Measurements from ENCODE around the gene ITGA6.

ITGA6 gene

GRCh38 chr2:172427256-172427989 is at the start of gene ITGA6:
ITGA6 (plus strand) TSS chr2:172427586.
- in situ Hi-C loops (cut with HindIII; ENCODE audit: low sequenced_read_pairs) = no loop called here

GRCh38 chr2:172380436-172381274 is 46.7 kb upstream of the ITGA6 start:
- in situ Hi-C loops (cut with HindIII; ENCODE audit: low sequenced_read_pairs) = no loop called here

- in situ Hi-C loops (cut with HindIII; ENCODE audit: low sequenced_read_pairs) = no loop called here
Measured at GRCh38 chr2:172381275-172382027, 45.9 kb upstream of the ITGA6 start.

GRCh38 chr2:172387361-172387760 is 40.0 kb upstream of the ITGA6 start:
- in situ Hi-C loops (cut with HindIII; ENCODE audit: low sequenced_read_pairs) = no loop called here

GRCh38 chr2:172389685-172390339 is 37.6 kb upstream of the ITGA6 start:
- in situ Hi-C loops (cut with HindIII; ENCODE audit: low sequenced_read_pairs) = no loop called here

- in situ Hi-C loops (cut with HindIII; ENCODE audit: low sequenced_read_pairs) = no loop called here
Measured at GRCh38 chr2:172394002-172394401, 33.4 kb upstream of the ITGA6 start.

GRCh38 chr2:172395503-172395902 is 31.9 kb upstream of the ITGA6 start:
- in situ Hi-C loops (cut with HindIII; ENCODE audit: low sequenced_read_pairs) = no loop called here

GRCh38 chr2:172397148-172397834 is 30.1 kb upstream of the ITGA6 start:
- in situ Hi-C loops (cut with HindIII; ENCODE audit: low sequenced_read_pairs) = no loop called here

GRCh38 chr2:172398440-172398839 is 28.9 kb upstream of the ITGA6 start:
- in situ Hi-C loops (cut with HindIII; ENCODE audit: low sequenced_read_pairs) = no loop called here

GRCh38 chr2:172399765-172400164 is 27.6 kb upstream of the ITGA6 start:
- in situ Hi-C loops (cut with HindIII; ENCODE audit: low sequenced_read_pairs) = no loop called here

GRCh38 chr2:172402198-172402597 is 25.2 kb upstream of the ITGA6 start:
- in situ Hi-C loops (cut with HindIII; ENCODE audit: low sequenced_read_pairs) = no loop called here

- in situ Hi-C loops (cut with HindIII; ENCODE audit: low sequenced_read_pairs) = no loop called here
Measured at GRCh38 chr2:172403402-172403801, 24.0 kb upstream of the ITGA6 start.

GRCh38 chr2:172403881-172404468 is 23.4 kb upstream of the ITGA6 start:
- in situ Hi-C loops (cut with HindIII; ENCODE audit: low sequenced_read_pairs) = no loop called here

- in situ Hi-C loops (cut with HindIII; ENCODE audit: low sequenced_read_pairs) = no loop called here
Measured at GRCh38 chr2:172404824-172405223, 22.6 kb upstream of the ITGA6 start.

- in situ Hi-C loops (cut with HindIII; ENCODE audit: low sequenced_read_pairs) = no loop called here
Measured at GRCh38 chr2:172405673-172406072, 21.7 kb upstream of the ITGA6 start.

- in situ Hi-C loops (cut with HindIII; ENCODE audit: low sequenced_read_pairs) = no loop called here
Measured at GRCh38 chr2:172408143-172408766, 19.1 kb upstream of the ITGA6 start.

GRCh38 chr2:172409042-172409441 is 18.3 kb upstream of the ITGA6 start:
- in situ Hi-C loops (cut with HindIII; ENCODE audit: low sequenced_read_pairs) = no loop called here

- in situ Hi-C loops (cut with HindIII; ENCODE audit: low sequenced_read_pairs) = no loop called here
Measured at GRCh38 chr2:172412984-172413492, 14.3 kb upstream of the ITGA6 start.

GRCh38 chr2:172415157-172415864 is 12.1 kb upstream of the ITGA6 start:
- in situ Hi-C loops (cut with HindIII; ENCODE audit: low sequenced_read_pairs) = loop anchor here (5.0 kb wide), 1 partner anchor 57 kb away; no protein-coding TSS in a partner anchor
